ENCODE results near the gene FLNC. TPM values are rescaled to one million over a fixed set of nuclear protein-coding genes. Genes with fewer than 3 reads are reported as not detected.

Gene FLNC
- total RNA-seq, 1 donor from 2014 or later = 7.7 TPM

GRCh38 chr7:128872394-128872824 is 42.2 kb downstream of the FLNC start:
- no peaks in the 10 kb centered on the region for H3K9me3 ChIP-seq
- DNase-seq (no peak), ATAC-seq (no peak)
- H3K4me3 ChIP-seq = no peak overlapping the region
- H3K27ac ChIP-seq = no peak overlapping the region
- TF ChIP-seq CTCF (IDR thresholded peaks at IDR 0.05) = no peak
- intact Hi-C loops (cut with DNase I) = no loop called here
- H3K4me1 ChIP-seq = peaks cover 8% of the 10 kb centered on the region
- H3K36me3 ChIP-seq = no peaks in the 10 kb centered on the region
- peaks cover 11% of the 10 kb centered on the region for H3K27me3 ChIP-seq

DNA sequence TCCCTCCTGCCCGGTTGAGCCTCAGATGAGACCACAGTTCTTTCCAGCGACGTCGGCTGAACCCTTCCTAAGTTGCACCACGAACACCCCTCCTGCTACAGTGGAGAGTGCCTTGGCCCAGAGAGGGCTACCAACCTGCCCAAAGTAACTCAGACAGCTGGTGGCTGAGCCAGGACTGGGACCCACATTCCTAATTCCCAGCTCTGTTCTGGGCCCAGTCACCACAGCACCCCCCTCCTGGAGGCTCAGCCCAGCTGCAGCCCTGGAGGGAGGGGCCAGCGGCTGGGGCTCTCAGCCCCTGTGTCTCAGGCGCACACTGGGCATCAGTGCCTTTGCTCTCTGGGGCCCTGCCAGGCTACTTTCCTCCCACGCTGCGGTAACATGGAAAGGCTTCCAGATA is 43.0 kb downstream of the FLNC start:
- H3K36me3 ChIP-seq = no peaks in the 10 kb centered on the region
- H3K4me1 ChIP-seq = peaks cover 8% of the 10 kb centered on the region
- TF ChIP-seq CTCF (IDR thresholded peaks at IDR 0.05) = no peak
- no peak for DNase-seq
- ATAC-seq = no peak
- H3K27me3 ChIP-seq = peaks cover 11% of the 10 kb centered on the region
- no peaks in the 10 kb centered on the region for H3K9me3 ChIP-seq
- no peak overlapping the region for H3K27ac ChIP-seq
- no peak overlapping the region for H3K4me3 ChIP-seq
- intact Hi-C loops (cut with DNase I) = no loop called here

DNA sequence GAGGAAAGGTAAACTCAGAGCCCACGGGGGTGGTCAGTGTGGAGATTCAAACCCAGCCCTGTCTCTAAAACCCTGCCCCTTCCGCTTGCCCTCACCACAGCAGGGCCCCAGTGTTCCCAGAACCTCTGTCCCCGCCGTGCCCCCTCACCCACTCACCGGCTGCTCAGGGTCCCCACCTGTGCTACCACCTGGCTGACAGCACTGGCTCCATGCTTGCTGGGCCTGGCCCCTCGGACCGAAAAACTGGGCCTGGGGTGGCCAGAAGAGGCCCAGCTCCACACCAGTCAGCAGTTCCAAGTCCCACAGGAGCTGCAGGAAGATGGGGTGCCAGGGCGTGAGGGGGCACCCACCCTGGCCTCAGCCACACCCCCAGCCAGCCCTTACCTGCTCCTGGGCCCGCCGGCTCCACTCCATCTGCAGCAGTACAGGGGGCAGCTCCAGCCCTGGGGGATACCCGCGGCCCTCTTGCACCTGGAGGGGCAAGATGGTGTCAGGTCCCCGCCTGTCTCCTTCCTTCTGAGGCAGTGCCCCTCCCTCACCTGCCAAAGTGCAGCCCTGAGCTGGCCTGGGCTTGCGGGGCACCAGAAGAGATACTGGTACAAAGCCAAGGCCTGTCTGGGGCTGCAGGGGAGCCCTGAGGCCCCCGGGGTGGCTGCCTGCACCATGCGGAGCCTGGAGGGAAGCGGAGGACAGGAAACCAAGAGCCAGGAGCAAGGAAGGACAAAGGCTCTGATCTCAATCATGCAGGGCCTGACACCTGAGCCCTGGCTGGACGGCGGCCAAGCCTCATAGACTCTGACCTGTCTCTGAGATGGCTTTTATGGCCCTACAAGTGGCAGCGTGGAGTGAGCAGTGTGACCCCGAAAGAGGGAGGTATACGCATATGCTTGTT is 44.2 kb downstream of the FLNC start:
- Histone ChIP-seq H3K9me3 (no peaks in the 10 kb centered on the region), H3K4me3 (no peak overlapping the region), H3K36me3 (no peaks in the 10 kb centered on the region), H3K27me3 (peaks cover 11% of the 10 kb centered on the region), H3K27ac (no peak overlapping the region), H3K4me1 (peaks cover 8% of the 10 kb centered on the region)
- intact Hi-C loops (cut with DNase I) = no loop called here
- no peak for TF ChIP-seq CTCF (IDR thresholded peaks at IDR 0.05)
- no peak for ATAC-seq
- no peak for DNase-seq

DNA sequence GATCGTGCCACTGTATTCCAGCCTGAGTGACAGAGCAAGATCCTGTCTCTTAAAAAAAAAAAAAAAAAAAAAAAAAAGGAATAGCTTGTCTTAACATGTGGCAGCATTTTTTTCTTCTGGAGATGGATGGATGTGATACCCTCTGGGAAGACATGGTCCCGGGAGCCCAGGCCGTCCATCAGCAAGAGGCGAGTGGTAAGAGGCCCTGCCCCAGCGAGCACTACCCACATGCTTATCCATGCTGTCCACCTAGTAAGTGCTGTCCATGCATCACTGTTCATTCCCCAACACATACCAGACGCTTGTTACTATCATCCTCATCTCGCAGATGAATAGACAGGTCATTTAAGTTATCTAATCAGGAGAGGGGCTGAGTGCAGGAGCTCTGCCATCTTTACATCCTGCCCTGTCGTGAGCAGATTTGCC is 45.3 kb downstream of the FLNC start:
- Histone ChIP-seq H3K4me3 (no peak overlapping the region), H3K4me1 (no peaks in the 10 kb centered on the region), H3K9me3 (no peaks in the 10 kb centered on the region), H3K27ac (no peak overlapping the region), H3K36me3 (no peaks in the 10 kb centered on the region), H3K27me3 (peaks cover 3% of the 10 kb centered on the region)
- ATAC-seq = no peak
- intact Hi-C loops (cut with DNase I) = no loop called here
- TF ChIP-seq CTCF (IDR thresholded peaks at IDR 0.05) = no peak
- DNase-seq = peak; percentile 26

DNA sequence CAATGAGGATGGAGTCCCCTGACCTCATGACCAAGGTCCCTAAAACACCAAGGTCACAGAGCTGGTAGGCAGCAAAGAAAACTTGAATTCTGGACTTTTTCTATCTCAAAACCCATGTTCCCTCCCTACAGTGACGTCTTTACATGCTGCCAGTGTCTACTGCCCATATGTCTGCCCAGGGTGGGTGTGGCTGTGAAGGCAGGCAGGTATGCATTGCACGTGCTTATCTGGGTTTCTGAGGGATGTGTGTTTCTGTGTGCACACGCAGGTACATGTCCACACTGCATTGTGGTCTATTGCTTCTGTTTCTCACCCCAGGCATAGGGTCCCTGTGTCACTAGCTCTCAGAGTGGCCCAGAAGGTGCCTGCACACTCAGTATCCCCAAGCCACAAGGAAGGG is 45.9 kb downstream of the FLNC start:
- Histone ChIP-seq H3K27ac (no peak overlapping the region), H3K4me1 (no peaks in the 10 kb centered on the region), H3K36me3 (no peaks in the 10 kb centered on the region), H3K4me3 (no peak overlapping the region), H3K27me3 (no peaks in the 10 kb centered on the region), H3K9me3 (no peaks in the 10 kb centered on the region)
- no peak for ATAC-seq
- TF ChIP-seq CTCF (IDR thresholded peaks at IDR 0.05) = no peak
- intact Hi-C loops (cut with DNase I) = no loop called here
- DNase-seq = peak; percentile 22

All from upper lobe of right lung (tissue), 1 donor.